ENCODE data around the gene PCBD1.

Gene PCBD1

GRCh38 chr10:70932392-70933196 is 44.2 kb upstream of the PCBD1 start:
- DNase-seq (ENCODE audit: low read depth), result peak; percentile 59
- TF ChIP-seq, protein P1, sequence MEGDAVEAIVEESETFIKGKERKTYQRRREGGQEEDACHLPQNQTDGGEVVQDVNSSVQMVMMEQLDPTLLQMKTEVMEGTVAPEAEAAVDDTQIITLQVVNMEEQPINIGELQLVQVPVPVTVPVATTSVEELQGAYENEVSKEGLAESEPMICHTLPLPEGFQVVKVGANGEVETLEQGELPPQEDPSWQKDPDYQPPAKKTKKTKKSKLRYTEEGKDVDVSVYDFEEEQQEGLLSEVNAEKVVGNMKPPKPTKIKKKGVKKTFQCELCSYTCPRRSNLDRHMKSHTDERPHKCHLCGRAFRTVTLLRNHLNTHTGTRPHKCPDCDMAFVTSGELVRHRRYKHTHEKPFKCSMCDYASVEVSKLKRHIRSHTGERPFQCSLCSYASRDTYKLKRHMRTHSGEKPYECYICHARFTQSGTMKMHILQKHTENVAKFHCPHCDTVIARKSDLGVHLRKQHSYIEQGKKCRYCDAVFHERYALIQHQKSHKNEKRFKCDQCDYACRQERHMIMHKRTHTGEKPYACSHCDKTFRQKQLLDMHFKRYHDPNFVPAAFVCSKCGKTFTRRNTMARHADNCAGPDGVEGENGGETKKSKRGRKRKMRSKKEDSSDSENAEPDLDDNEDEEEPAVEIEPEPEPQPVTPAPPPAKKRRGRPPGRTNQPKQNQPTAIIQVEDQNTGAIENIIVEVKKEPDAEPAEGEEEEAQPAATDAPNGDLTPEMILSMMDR (IDR thresholded peaks at IDR 0.05; ENCODE audit: control insufficient read depth, extremely low read depth, insufficient read depth), result no peak
- H3K4me3 ChIP-seq (ENCODE audit: low read depth, low read length), result no peak overlapping the region

DNA sequence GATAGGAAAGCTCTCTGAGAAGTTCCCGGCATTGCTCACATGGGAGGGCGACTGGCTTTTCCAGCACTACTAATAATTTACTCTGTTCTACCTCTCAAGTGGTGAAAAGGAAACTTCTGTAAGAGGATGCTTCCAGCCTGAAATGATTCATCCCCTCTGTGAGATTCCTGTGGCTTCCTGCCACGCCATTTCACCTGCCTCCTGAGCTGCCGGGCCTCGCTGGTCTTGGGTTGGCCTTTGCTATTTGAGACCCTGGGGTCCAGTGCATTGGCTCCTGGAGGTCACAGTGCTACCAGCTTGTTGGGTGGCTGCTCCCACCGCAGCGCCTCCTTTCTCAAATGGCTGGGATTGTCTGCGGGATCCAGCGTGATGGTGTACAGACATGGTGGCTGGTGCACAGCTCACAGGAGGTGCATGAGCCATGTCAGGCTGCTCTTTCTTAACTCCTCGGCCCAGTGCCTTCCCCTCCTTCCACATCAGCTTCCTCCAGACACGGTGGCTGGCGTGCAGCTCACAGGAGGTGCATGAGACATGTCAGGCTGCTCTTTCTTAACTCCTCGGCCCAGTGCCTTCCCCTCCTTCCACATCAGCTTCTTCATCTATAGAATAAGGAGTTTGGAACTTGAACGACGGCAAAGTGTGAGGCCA is 42.9 kb upstream of the PCBD1 start:
- no peak overlapping the region for H3K4me3 ChIP-seq (ENCODE audit: low read depth, low read length)
- no peak for DNase-seq (ENCODE audit: low read depth)
- TF ChIP-seq, protein P1 (IDR thresholded peaks at IDR 0.05; ENCODE audit: control insufficient read depth, extremely low read depth, insufficient read depth), result no peak

GRCh38 chr10:70930263-70931000 is 42.1 kb upstream of the PCBD1 start:
- TF ChIP-seq, protein P1 (IDR thresholded peaks at IDR 0.05; ENCODE audit: control insufficient read depth, extremely low read depth, insufficient read depth), result no peak
- DNase-seq (ENCODE audit: low read depth), result no peak
- H3K4me3 ChIP-seq (ENCODE audit: low read depth, low read length), result no peak overlapping the region

DNA sequence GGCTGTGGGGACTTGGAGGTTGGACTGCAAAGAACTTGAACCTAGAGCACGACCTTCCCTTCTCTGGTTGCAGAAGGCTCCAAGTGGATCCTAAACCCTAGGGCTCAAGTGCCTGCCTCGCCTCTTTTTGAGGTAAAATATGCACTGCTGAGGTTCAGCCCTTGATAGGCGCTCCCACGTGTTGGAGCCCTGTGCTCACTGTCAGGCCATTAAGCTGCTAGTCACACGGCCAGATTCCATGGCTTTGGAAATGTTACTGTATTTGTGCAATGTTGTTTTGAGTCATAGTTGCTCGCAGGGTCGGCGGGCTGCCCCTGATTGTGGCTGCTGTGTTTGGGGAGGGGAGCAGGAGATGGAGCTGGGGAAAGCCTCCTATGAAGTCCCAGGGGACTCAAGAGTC is 39.8 kb upstream of the PCBD1 start:
- H3K4me3 ChIP-seq (ENCODE audit: low read depth, low read length), result no peak overlapping the region
- TF ChIP-seq, protein P1 (IDR thresholded peaks at IDR 0.05; ENCODE audit: control insufficient read depth, extremely low read depth, insufficient read depth), result no peak
- no peak for DNase-seq (ENCODE audit: low read depth)

DNA sequence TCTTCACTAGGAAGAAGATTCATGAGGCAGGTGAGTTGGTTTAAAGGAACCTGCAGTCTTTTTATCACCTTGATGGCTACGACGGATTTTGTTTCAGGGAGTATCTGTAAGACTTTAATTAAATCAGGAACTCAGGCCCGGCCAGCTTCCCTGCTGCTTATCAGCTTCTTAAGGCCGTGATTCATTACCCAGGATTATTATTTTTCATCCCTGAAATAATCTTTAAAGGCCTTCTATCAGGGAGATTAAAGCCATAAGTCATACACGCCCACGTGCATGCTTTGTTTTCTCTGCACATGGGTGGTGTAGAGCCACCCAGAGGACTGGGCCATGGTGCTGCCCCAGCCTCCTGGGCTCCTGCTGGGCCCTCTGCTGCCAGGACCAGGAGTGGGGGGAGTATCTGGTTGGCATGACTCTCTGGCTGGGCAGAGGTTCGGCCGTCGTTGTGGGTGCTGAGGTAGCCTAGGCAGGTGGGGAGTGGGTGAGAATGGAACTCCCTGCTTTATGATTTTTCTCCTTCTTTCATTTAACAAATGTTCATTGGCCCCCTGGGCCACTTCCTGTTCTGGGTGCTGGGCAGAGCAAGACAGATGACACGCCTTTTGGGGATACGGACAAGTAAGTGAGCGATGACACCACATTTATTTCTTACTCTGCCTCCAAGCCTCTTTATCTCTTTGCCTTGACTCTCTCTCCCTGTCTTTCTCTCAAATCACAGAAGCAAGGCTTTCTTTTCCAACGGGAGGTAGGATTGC is 39.0 kb upstream of the PCBD1 start:
- no peak for DNase-seq (ENCODE audit: low read depth)
- TF ChIP-seq, protein P1 (IDR thresholded peaks at IDR 0.05; ENCODE audit: control insufficient read depth, extremely low read depth, insufficient read depth), result no peak
- H3K4me3 ChIP-seq (ENCODE audit: low read depth, low read length), result no peak overlapping the region

- TF ChIP-seq, protein P1 (IDR thresholded peaks at IDR 0.05; ENCODE audit: control insufficient read depth, extremely low read depth, insufficient read depth), result no peak
- no peak overlapping the region for H3K4me3 ChIP-seq (ENCODE audit: low read depth, low read length)
- no peak for DNase-seq (ENCODE audit: low read depth)
Measured at GRCh38 chr10:70926226-70927000, 38.0 kb upstream of the PCBD1 start.

All from LNCaP clone FGC (cell line).